Vagina (tissue), 2 donors: Measurements from ENCODE around the gene CCDC89. TPM values are rescaled to one million over a fixed set of nuclear protein-coding genes. Genes with fewer than 3 reads are reported as not detected.

Source experiments
- DNase-seq, 2 donors: peaks; one replicate each; pipeline ENCODE4 v3.0.0-alpha.2; 2017; ENCODE audit errors: extremely low spot score in 2 of 2
- H3K27ac ChIP-seq: fragments of 200-600 bp; sonication (generic); one replicate; pipeline ENCODE4 v1.5.1; 2019
- H3K27me3 ChIP-seq: fragments of 200-600 bp; sonication (generic); one replicate; pipeline ENCODE4 v1.5.1; 2019
- H3K36me3 ChIP-seq, 2 donors: fragments of 200-600 bp; sonication (generic); one replicate each; pipeline ENCODE4 v1.5.1; 2017 to 2019
- H3K4me1 ChIP-seq: fragments of 200-600 bp; sonication (generic); one replicate; pipeline ENCODE4 v1.5.1; 2019
- H3K4me3 ChIP-seq, 2 donors: fragments of 200-600 bp; sonication (generic); 1 replicate in 1 of 2; 2 replicates in 1 of 2; pipeline ENCODE4 v1.5.1; 2016 to 2019
- H3K9me3 ChIP-seq: fragments of 200-600 bp; sonication (generic); one replicate; pipeline ENCODE4 v1.5.1; 2019
- CTCF ChIP-seq, 3 experiments: fragments of 450-650 bp in 2 of 3; fragments of 200-600 bp in 1 of 3; sonication (generic) in 1 of 3; IDR thresholded peaks; one replicate each; pipeline ENCODE4 v1.5.1; 2017 to 2019; ENCODE audit warnings: antibody characterized with exemption in 3 of 3, mild to moderate bottlenecking in 2 of 3, moderate library complexity in 2 of 3
- POLR2A ChIP-seq, 2 donors: fragments of 450-650 bp; IDR thresholded peaks; one replicate each; pipeline ENCODE4 v1.6.1; 2017; ENCODE audit warnings: antibody characterized with exemption in 2 of 2, mild to moderate bottlenecking in 2 of 2, moderate library complexity in 2 of 2
- POLR2AphosphoS5 ChIP-seq, 2 donors: sonication (generic); formaldehyde crosslinking; IDR thresholded peaks; one replicate each; pipeline ENCODE4 v1.9.0; 2017; ENCODE audit warnings: antibody characterized with exemption in 2 of 2, mild to moderate bottlenecking in 2 of 2, low read depth in 1 of 2; ENCODE audit not compliant: insufficient read depth in 1 of 2
- intact Hi-C: fragments of 100-400 bp; cut with DNase I; formaldehyde crosslinking; loops from one replicate; pipeline ENCODE4 v1.15.1; 2023
- total RNA-seq: library from RNA; depleted of rRNA; stranded (reverse); fragments of >200 nt; gene quantifications from one replicate; pipeline ENCODE4 v1.2.3, GENCODE V29; 2016

Gene CCDC89
- total RNA-seq, 1 donor from 2014 or later: not detected

- DNase-seq: no peak
- Histone ChIP-seq H3K36me3 (no peaks in the 10 kb centered on the region), H3K9me3 (no peaks in the 10 kb centered on the region), H3K4me3 (no peak overlapping the region), H3K27me3 (no peaks in the 10 kb centered on the region), H3K27ac (no peak overlapping the region), H3K4me1 (no peaks in the 10 kb centered on the region)
- intact Hi-C loops: no loop called here
- TF ChIP-seq POLR2A (IDR thresholded peaks at IDR 0.05) (no peak), POLR2AphosphoS5 (IDR thresholded peaks at IDR 0.05; ENCODE audit: insufficient read depth in 1 of 2, low read depth in 1 of 2) (no peak), CTCF (IDR thresholded peaks at IDR 0.05) (no peak)
Measured at GRCh38 chr11:85724748-85725465, 38.9 kb upstream of the CCDC89 start.

- H3K36me3 ChIP-seq: no peaks in the 10 kb centered on the region
- H3K4me1 ChIP-seq: no peaks in the 10 kb centered on the region
- no peak for DNase-seq
- TF ChIP-seq CTCF (IDR thresholded peaks at IDR 0.05) (no peak), POLR2A (IDR thresholded peaks at IDR 0.05) (no peak), POLR2AphosphoS5 (IDR thresholded peaks at IDR 0.05; ENCODE audit: insufficient read depth in 1 of 2, low read depth in 1 of 2) (no peak)
- H3K27me3 ChIP-seq: no peaks in the 10 kb centered on the region
- intact Hi-C loops: no loop called here
- H3K9me3 ChIP-seq: no peaks in the 10 kb centered on the region
- no peak overlapping the region for H3K4me3 ChIP-seq
- no peak overlapping the region for H3K27ac ChIP-seq
Measured at GRCh38 chr11:85723088-85723487, 37.1 kb upstream of the CCDC89 start.

GRCh38 chr11:85721191-85721590 is 35.2 kb upstream of the CCDC89 start:
- no peaks in the 10 kb centered on the region for H3K4me1 ChIP-seq
- H3K27me3 ChIP-seq: no peaks in the 10 kb centered on the region
- intact Hi-C loops: no loop called here
- no peak for TF ChIP-seq POLR2A (IDR thresholded peaks at IDR 0.05)
- H3K9me3 ChIP-seq: no peaks in the 10 kb centered on the region
- H3K27ac ChIP-seq: no peak overlapping the region
- no peaks in the 10 kb centered on the region for H3K36me3 ChIP-seq
- H3K4me3 ChIP-seq: no peak overlapping the region
- DNase-seq: no peak

- no peak for DNase-seq
- no peaks in the 10 kb centered on the region for H3K9me3 ChIP-seq
- peak overlapping the region; percentile 16 to 19 for H3K4me3 ChIP-seq
- H3K27me3 ChIP-seq: no peaks in the 10 kb centered on the region
- H3K36me3 ChIP-seq: no peaks in the 10 kb centered on the region
- H3K4me1 ChIP-seq: no peaks in the 10 kb centered on the region
- intact Hi-C loops: no loop called here
- peak overlapping the region; percentile 28 for H3K27ac ChIP-seq
- TF ChIP-seq CTCF (IDR thresholded peaks at IDR 0.05): no peak
- TF ChIP-seq POLR2A (IDR thresholded peaks at IDR 0.05): no peak
- TF ChIP-seq POLR2AphosphoS5 (IDR thresholded peaks at IDR 0.05; ENCODE audit: insufficient read depth in 1 of 2, low read depth in 1 of 2): no peak
Measured at GRCh38 chr11:85718991-85719807, 33.2 kb upstream of the CCDC89 start.

GRCh38 chr11:85718126-85718943 is 32.3 kb upstream of the CCDC89 start:
- Histone ChIP-seq H3K27ac (peak overlapping the region; percentile 28), H3K9me3 (no peaks in the 10 kb centered on the region), H3K36me3 (no peaks in the 10 kb centered on the region), H3K27me3 (no peaks in the 10 kb centered on the region), H3K4me3 (peak overlapping the region; percentile 16 to 19), H3K4me1 (no peaks in the 10 kb centered on the region)
- intact Hi-C loops: no loop called here
- TF ChIP-seq CTCF (IDR thresholded peaks at IDR 0.05) (no peak), POLR2AphosphoS5 (IDR thresholded peaks at IDR 0.05; ENCODE audit: insufficient read depth in 1 of 2, low read depth in 1 of 2) (no peak), POLR2A (IDR thresholded peaks at IDR 0.05) (no peak)
- no peak for DNase-seq
